Neural crest cell (in vitro differentiated cells): ENCODE data around the gene CXorf49B. TPM values are rescaled to one million over a fixed set of nuclear protein-coding genes. Genes with fewer than 3 reads are reported as not detected.

Experiments
- DNase-seq: peaks from one replicate; pipeline ENCODE4 v3.0.0; 2021; ENCODE audit warnings: low read depth, mixed read lengths, low spot score
- H3K27ac Mint-ChIP-seq: one replicate; pipeline ENCODE4 v1.8.0; 2021; ENCODE audit warnings: mild to moderate bottlenecking, mixed read lengths; ENCODE audit not compliant: unreplicated experiment
- H3K27me3 Mint-ChIP-seq: 2 replicates; pipeline ENCODE4 v1.8.0; 2021; ENCODE audit warnings: low read depth, mild to moderate bottlenecking, mixed read lengths
- H3K36me3 Mint-ChIP-seq: 2 replicates; pipeline ENCODE4 v1.8.0; 2021; ENCODE audit warnings: low read depth, mild to moderate bottlenecking, mixed read lengths
- H3K4me1 Mint-ChIP-seq: 2 replicates; pipeline ENCODE4 v1.8.0; 2021; ENCODE audit warnings: mixed read lengths
- H3K4me3 Mint-ChIP-seq: one replicate; pipeline ENCODE4 v1.8.0; 2021; ENCODE audit warnings: mild to moderate bottlenecking, mixed read lengths
- H3K9me3 Mint-ChIP-seq: 2 replicates; pipeline ENCODE4 v1.8.0; 2021; ENCODE audit warnings: mixed read lengths
- total RNA-seq: library from RNA; stranded (reverse); gene quantifications from 2 replicates; pipeline ENCODE4 v1.2.1, GENCODE V29; 2021
- TF ChIP-seq, protein P1 (sequence below): fragments of 200-600 bp; sonication (generic); conservative IDR thresholded peaks from 2 replicates; pipeline ENCODE4 v1.5.0; 2021; ENCODE audit warnings: antibody characterized with exemption, mild to moderate bottlenecking

The CXorf49B gene
- total RNA-seq, 1 donor from 2014 or later = not detected

DNA sequence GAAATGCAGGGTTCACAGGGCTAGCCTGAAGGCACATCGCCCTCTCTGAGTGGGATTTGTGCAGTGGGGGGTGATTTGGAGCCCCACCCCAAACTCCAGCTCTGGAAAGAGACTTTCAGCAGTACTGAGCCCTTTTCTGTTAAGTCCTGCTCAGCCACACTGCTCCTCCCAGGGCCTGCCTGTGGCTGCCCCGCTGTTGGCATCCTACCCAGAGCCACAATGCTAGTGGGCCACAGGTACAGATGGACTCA, 52.7 kb downstream of the CXorf49B start:
- Mint-ChIP-seq H3K27ac (no peak overlapping the region), H3K4me1 (no peaks in the 10 kb centered on the region), H3K27me3 (peaks cover 3% of the 10 kb centered on the region), H3K9me3 (peaks cover 6% of the 10 kb centered on the region), H3K36me3 (no peaks in the 10 kb centered on the region), H3K4me3 (no peak overlapping the region)
- TF ChIP-seq, protein P1, sequence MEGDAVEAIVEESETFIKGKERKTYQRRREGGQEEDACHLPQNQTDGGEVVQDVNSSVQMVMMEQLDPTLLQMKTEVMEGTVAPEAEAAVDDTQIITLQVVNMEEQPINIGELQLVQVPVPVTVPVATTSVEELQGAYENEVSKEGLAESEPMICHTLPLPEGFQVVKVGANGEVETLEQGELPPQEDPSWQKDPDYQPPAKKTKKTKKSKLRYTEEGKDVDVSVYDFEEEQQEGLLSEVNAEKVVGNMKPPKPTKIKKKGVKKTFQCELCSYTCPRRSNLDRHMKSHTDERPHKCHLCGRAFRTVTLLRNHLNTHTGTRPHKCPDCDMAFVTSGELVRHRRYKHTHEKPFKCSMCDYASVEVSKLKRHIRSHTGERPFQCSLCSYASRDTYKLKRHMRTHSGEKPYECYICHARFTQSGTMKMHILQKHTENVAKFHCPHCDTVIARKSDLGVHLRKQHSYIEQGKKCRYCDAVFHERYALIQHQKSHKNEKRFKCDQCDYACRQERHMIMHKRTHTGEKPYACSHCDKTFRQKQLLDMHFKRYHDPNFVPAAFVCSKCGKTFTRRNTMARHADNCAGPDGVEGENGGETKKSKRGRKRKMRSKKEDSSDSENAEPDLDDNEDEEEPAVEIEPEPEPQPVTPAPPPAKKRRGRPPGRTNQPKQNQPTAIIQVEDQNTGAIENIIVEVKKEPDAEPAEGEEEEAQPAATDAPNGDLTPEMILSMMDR = no peak
- no peak for DNase-seq

Other genes starting within 250 kb of the CXorf49B start
- 121 and 130 TPM in 2 replicates for gene OGT, start 230.2 kb upstream of the CXorf49B start, total RNA-seq
- 2.0 and 2.3 TPM in 2 replicates for gene GCNA, start 184.9 kb upstream of the CXorf49B start, total RNA-seq
- not detected in 2 replicates for gene CXCR3, start 144.8 kb upstream of the CXorf49B start, total RNA-seq
- gene CXorf49, start 45.1 kb upstream of the CXorf49B start, total RNA-seq = not detected in 2 replicates
- 9.9 and 10.8 TPM in 2 replicates for gene NHSL2, start 147.5 kb downstream of the CXorf49B start, total RNA-seq